ENCODE measurements around the gene PLK2.

GRCh38 chr5:58462154-58462553 lies 2.3 kb upstream of the PLK2 start:
- TF ChIP-seq POLR2AphosphoS5 (IDR thresholded peaks at IDR 0.05; ENCODE audit: low read depth, low read length) = no peak
- TF ChIP-seq, protein P1, sequence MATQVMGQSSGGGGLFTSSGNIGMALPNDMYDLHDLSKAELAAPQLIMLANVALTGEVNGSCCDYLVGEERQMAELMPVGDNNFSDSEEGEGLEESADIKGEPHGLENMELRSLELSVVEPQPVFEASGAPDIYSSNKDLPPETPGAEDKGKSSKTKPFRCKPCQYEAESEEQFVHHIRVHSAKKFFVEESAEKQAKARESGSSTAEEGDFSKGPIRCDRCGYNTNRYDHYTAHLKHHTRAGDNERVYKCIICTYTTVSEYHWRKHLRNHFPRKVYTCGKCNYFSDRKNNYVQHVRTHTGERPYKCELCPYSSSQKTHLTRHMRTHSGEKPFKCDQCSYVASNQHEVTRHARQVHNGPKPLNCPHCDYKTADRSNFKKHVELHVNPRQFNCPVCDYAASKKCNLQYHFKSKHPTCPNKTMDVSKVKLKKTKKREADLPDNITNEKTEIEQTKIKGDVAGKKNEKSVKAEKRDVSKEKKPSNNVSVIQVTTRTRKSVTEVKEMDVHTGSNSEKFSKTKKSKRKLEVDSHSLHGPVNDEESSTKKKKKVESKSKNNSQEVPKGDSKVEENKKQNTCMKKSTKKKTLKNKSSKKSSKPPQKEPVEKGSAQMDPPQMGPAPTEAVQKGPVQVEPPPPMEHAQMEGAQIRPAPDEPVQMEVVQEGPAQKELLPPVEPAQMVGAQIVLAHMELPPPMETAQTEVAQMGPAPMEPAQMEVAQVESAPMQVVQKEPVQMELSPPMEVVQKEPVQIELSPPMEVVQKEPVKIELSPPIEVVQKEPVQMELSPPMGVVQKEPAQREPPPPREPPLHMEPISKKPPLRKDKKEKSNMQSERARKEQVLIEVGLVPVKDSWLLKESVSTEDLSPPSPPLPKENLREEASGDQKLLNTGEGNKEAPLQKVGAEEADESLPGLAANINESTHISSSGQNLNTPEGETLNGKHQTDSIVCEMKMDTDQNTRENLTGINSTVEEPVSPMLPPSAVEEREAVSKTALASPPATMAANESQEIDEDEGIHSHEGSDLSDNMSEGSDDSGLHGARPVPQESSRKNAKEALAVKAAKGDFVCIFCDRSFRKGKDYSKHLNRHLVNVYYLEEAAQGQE (IDR thresholded peaks at IDR 0.05; ENCODE audit: insufficient read depth in 1 of 2, low read depth in 2 of 2, low read length in 2 of 2) = no peak
- no peak for TF ChIP-seq FOXP2 (optimal IDR thresholded peaks at IDR 0.05; ENCODE audit: borderline replicate concordance, extremely low read depth, extremely low read length, insufficient read depth)
- no peak for TF ChIP-seq SIN3A (IDR thresholded peaks at IDR 0.05; ENCODE audit: borderline replicate concordance, insufficient read depth, low read length)
- TF ChIP-seq TAF1 (IDR thresholded peaks at IDR 0.05; ENCODE audit: borderline replicate concordance, insufficient read depth, low read length) = no peak

All from PFSK-1 (cell line).